HG03095 (cell line): Measurements from ENCODE around the gene ASTL.
"Not testable (repeated sequence)": the region's sequence is repeated elsewhere in the genome, so short reads cannot be mapped to it uniquely, and the experiment has no call there.

Experiments used
- ATAC-seq: cut with Tn5 transposase; IDR thresholded peaks from one replicate; pipeline ENCODE4 v1.9.1; 2021; ENCODE audit warnings: moderate library complexity; ENCODE audit not compliant: unreplicated experiment

The ASTL gene

GRCh38 chr2:96138179-96139145, at the start of gene ASTL:
Gene ASTL, minus strand, starts transcription at chr2:96138502. Its CDS starts 66 bp downstream, at chr2:96138436.
- ATAC-seq: no peak

DNA sequence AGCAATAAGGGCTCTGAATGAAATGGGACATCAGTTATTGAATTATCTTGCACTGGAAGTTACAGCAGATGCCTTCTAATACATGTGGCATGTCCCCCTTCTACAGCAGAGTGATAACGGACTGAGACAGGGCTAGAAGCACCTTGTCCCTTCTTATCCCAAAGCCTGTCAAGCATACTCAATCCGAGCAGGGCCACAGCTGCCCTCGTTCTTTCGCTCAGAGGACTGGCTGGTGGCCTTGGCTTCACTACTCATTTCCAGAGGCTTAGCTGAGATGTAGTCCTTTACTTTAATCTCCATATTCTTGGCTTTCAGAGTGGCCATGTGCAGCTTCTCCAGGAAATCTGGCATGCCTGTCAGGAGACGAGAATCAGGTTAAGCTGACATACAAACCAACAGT, 48.3 kb upstream of the ASTL start:
- ATAC-seq: no peak

GRCh38 chr2:96185516-96185915, 47.2 kb upstream of the ASTL start:
- ATAC-seq: no peak

DNA sequence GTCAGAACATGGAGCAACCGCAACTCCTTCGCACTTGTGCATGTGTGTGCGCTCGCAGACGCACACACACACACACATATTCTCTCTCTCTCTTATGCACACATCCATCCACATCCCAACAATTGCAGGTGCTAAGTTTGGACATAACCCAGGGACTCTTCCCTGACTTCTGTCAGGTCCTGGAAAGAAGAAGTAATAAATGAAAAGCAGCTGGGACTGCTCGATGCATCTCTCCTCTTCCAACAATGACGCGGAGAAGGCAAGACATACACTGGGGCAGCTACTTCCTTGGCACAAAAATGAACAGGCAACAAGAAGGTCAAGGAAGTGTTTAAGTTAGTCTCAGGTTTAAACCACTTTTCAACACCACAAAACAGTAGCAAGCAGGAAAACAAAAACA, 46.7 kb upstream of the ASTL start:
- ATAC-seq: no peak

GRCh38 chr2:96184188-96184587, 45.9 kb upstream of the ASTL start:
- ATAC-seq: no peak

GRCh38 chr2:96181529-96181928, 43.2 kb upstream of the ASTL start:
- no peak for ATAC-seq

DNA sequence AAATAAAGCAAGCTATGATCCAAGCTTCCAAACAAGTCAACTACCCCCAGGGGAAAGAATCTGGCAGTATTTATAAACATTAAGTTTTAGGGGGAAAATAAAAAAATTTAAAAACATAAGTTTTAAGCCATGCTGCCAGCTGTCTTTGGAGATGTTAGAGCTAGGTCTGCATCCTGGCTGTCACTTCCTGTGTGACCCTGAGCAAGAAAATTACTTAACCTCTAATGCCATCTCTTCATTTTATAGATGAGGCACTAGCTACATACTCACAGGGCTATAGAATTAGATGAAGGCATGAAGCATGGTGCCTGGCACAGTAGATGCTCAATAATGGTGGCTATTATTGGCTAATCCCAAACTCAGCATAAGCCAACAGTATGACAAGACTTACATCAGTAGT, 42.2 kb upstream of the ASTL start:
- no peak for ATAC-seq

DNA sequence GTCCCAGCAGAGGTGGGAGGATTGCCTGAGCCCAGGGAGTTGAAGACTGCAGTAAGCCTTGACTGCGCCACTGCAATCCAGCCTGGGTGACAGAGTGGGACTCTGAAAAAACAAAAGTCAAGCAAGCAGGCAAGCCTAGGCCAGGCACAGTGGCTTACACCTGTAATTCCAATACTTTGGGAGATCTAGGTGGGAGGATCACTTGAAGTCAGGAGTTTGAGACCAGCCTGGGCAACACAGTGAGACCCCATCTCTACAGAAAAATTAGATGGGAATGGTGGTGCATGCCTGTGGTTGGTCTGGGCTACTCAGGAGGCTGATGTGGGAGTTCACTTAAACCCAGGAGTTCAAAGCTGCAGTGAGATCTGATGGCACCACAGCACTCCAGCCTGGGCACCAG, 41.7 kb upstream of the ASTL start:
- ATAC-seq: no peak

GRCh38 chr2:96176661-96177060, 38.4 kb upstream of the ASTL start:
- ATAC-seq: no peak

- ATAC-seq: no peak
These were observed 37.6 kb upstream of the ASTL start for GRCh38 chr2:96175951-96176350.

GRCh38 chr2:96174251-96175144, 36.2 kb upstream of the ASTL start:
- peak; percentile 84 for ATAC-seq

GRCh38 chr2:96171831-96172230, 33.5 kb upstream of the ASTL start:
- no peak for ATAC-seq

DNA sequence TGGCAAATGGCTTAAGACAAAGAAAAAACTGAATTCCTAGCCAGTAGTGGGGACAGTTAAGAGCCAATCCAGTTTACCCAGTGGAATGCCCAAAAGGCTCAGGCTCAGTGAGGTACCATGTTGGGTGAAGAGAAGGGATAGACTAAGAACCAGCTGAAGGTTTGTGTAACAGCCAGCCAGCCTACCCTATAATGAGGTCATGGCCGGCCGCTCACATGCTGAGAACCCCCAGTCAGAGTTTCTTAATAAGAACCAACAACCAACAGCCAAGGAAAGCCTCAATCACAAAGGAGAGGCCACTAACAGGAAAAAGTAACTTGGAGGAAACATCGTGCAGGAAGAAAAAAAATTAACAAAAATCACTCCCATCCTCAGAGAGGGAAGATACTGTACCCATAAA, 32.3 kb upstream of the ASTL start:
- ATAC-seq: no peak

GRCh38 chr2:96169868-96170507, 31.7 kb upstream of the ASTL start:
- ATAC-seq: no peak

GRCh38 chr2:96167407-96168013, 29.2 kb upstream of the ASTL start:
- no peak for ATAC-seq

DNA sequence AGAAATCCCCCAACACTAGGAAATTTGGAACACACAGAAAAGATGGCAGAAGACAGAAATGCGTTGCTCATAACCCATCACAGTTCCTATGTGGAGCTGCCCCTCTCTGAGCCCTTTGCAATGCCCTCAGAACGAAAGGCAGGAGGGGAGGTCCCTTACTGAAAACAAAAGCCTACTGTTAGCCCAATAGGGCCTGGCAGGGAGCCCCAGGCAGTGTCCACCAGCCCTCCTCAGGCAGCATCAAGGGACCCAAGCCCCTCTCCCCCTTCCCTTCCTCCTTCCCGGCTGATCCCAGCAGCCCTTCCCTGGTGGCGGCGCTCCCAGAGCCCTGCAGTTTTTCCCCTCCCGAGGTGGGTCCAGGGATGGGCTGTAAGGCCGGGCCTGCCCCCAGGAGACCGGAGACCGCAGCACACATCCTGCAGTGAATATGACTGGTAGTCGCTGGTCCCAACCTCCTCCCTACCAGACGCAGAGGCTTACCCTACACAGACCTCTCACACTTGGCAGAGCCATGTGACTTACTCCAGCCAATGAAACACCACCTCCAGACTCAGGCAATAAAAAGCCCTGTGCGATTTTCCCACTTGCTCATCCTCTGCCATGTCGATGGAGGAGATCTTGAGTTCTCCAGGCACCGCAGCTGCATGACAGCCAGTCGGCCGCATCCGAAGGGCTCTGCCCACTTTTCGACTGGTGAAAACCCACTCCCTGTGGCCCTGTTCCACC, 26.3 kb upstream of the ASTL start:
- ATAC-seq: peak; percentile 73

GRCh38 chr2:96163768-96164429, 25.6 kb upstream of the ASTL start:
- ATAC-seq: peak; percentile 52

DNA sequence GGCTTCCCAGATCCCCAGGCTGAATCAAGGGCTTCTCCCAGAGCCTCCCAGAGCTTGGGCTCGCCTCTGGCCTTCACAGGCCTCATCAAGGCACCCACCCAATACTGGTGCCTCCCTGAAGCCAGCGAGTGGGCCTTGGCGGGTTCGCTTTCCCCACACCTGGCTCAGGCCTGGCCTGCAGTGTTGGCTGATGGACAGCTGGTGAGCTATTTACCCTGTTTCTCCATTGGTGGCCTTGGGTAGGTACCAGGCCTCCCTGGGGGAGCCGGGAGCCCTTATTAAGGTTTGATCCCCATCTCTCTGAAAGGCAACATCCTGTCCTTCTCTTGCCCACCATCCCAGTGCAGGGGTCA, 25.1 kb upstream of the ASTL start:
- no peak for ATAC-seq

DNA sequence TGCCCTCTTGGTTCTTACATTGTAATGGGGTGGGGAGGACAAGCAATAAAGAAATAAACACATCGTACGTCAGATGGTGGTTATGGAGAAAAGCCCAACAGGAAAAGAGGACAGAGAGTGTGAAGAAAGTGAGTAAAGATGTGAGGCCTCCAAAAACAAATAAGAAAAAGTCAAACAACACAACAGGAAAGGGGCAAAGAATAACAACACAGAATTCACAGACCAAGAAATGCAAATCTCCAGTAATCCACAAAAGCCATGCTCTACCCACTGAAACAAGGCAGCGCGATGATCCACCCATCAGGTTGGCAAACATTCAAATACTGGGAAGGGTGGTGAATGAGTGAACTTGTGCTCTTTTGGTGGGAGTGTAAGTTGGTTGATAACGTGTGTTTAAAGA, 23.6 kb upstream of the ASTL start:
- no peak for ATAC-seq

DNA sequence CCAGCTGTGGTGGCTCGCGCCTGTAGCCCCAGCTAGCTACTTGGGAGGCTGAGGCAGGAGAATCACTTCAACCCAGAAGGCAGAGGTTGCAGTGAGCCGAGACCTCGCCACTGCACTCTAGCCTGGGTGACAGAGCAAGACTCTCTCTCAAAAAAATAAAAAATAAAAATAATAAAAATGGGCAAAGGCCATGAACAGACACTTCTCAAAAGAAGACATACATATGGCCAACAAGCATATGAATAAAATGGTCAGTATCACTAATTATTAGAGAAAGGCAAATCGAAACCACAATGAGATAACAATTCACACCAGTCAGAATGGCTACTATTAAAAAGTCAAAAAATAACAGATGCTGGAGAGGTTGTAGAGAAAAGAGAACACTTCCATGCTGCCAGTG, 22.1 kb upstream of the ASTL start:
- not testable (repeated sequence) for ATAC-seq
